Stimulated activated naive CD4-positive, alpha-beta T cell treated with Interleukin-2 at 50 U/mL for 16 hours (primary cell): ENCODE measurements around the gene POU3F1.

Experiments
- DNase-seq: peaks from one replicate; lab custom pipeline; 2025; lab: John Stamatoyannopoulos, UW

Gene POU3F1

DNA sequence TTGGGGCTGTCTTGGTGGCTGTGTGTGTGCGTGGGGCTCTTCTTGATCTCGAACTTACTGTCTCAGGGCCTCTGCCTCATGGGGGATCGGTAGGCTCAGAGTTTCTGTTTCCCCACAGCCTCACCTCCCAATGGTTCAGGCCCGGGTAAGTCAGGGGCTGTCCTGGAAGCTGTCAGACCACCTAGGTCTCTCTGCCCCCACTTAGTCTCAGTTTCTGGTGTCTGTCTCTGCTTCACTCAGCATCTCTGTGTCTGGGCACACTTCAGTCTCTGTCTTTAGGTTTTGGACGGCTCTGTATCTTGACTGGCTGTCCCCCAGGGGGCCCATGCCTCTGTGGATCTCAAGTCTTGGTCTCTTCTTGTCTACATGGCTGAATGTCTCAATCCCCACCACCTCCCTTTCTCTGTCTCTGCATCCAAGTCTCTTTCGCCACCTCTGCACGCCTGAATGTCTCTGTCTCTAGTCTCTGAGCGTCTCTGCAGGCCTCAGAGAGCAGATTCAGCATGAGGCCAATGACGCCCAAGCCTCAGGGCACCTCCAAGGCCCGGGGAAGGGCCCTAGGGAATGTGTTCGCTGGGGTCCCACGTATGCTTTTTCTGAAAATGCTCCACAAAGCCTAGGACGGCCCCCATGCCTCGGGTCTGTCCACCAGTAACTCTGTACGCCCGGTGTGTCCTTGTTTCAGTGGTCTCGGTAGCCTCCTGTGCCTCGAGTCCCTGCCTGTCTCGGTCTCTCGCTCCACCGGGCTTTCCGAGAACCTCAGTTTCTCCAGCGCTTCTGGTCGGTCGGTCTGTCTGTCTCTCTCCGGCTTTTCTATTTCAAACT lies 42.1 kb downstream of the POU3F1 start:
- DNase-seq = peak; percentile 27

- no peak for DNase-seq
Measured at GRCh38 chr1:38003261-38004250, 43.0 kb downstream of the POU3F1 start.

GRCh38 chr1:38000529-38001455 lies 45.8 kb downstream of the POU3F1 start:
- DNase-seq = no peak

- DNase-seq = no peak
Measured at GRCh38 chr1:38000233-38000528, 46.4 kb downstream of the POU3F1 start.

GRCh38 chr1:37999430-38000232 lies 47.0 kb downstream of the POU3F1 start:
- DNase-seq = no peak

- DNase-seq = no peak
Measured at GRCh38 chr1:37998913-37999429, 47.6 kb downstream of the POU3F1 start.

- DNase-seq = no peak
Measured at GRCh38 chr1:37998089-37998808, 48.3 kb downstream of the POU3F1 start.

DNA sequence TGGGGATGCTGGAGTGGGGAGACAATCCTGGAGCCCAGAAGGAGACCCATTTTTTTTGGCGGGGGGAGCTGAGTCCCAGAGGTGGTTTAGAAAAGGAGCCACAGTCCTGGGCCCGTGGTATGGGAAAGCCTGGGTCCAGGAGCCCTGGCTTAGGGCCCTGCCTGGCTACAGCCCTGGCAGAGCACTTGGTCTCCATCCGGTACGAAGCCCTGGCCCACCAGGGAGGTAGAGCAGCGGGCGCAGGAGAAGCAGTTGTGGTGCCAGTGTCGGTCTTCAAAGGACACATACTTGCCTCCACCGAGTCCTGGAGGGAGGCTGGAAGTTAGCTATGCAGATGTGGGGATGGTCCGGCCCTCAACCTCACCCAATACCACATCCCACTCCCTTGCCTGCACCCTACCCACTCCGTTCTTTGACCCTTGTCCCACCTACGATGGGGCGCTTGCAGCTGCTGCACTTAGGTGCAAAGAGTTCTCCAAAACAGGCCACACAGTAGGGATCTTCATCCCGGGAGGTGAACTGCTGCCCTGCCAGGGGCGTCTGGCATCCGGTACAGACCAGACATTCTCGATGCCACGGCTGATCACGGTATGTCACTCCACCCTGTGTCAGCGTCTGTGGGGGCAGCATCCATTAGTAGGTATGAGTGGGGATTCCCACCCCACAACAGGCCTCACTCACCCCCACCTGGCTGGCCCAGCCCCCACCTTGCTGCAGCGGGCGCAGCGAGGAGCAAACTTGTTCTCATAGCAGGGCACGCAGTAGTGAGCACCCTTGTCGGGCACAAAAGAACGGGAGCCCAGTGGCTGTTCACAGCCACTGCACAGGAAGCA lies 49.1 kb downstream of the POU3F1 start:
- no peak for DNase-seq

DNA sequence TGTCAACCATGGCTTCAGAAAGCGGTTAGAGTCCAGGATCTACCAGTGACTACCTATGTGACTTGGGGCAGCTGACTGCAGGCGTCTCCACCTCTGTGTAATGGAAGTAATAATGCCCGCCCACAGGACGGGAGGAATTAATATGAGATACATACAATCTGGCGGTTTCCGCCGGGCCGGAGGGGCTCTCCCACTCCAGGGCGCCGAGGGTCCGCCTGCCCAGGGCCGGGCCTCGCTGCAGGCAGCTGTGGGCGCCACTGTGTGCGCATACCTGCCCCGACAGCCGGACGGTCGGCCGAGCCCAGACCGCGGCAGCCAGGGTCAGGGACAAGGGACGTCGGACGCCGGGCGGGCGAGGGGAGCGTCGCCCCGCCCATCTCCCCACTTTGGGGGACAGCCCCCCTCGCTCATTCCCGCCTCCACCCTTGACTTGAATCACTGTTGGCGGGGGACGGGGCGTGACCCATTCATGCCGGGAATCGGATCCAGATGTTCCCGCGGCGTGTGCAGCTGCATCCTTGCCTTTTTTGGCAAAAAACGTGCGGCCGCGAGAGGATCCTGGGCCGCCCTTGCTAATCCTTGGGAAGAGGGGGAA lies 50.7 kb downstream of the POU3F1 start:
- DNase-seq = peak; percentile 36

DNA sequence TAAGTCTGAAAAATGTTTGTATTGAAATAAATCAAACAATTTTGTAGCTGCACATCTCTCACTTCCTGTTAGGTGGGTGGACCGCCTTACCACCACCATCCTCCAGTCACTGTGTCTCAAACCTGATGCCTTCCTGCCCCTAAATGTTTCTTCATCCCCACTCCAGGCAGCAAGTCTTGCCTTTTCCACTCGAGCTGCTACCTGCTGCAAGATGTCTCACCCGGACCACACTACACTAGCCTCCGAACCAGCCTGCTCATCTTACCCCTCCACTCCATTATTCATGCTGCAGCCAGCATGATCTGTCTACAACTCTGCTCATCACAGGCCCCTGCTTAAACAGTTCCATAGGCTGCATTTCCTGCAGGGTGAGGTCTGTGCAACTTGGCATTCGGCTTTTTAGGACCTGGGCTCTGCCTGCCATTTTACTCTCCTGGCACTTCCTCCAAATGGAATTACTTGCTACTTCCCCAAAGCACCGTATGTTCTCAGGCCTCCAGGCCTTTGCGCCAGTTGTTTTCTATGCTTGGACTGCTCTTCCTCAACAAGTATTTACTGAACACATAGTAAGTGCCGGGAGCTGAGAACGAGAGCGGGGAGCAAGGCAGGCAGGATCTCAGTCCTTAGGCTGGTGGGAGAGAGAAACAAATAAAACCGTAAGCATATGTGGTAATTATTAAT lies 51.6 kb downstream of the POU3F1 start:
- no peak for DNase-seq
